Prostate gland (tissue), 2 donors: ENCODE results near the gene GREB1.

Experiments
- CTCF ChIP-seq, 4 experiments: fragments of 200-600 bp in 2 of 4; fragments of 450-650 bp in 2 of 4; sonication (generic) in 2 of 4; IDR thresholded peaks; 1 replicate in 3 of 4; 2 replicates in 1 of 4; pipeline ENCODE4 v1.5.1; 2016 to 2019; ENCODE audit warnings: antibody characterized with exemption in 4 of 4, mild to moderate bottlenecking in 2 of 4, moderate library complexity in 2 of 4
- POLR2AphosphoS5 ChIP-seq: sonication (generic); formaldehyde crosslinking; IDR thresholded peaks from one replicate; pipeline ENCODE4 v1.6.1; 2017; ENCODE audit warnings: antibody characterized with exemption

DNA sequence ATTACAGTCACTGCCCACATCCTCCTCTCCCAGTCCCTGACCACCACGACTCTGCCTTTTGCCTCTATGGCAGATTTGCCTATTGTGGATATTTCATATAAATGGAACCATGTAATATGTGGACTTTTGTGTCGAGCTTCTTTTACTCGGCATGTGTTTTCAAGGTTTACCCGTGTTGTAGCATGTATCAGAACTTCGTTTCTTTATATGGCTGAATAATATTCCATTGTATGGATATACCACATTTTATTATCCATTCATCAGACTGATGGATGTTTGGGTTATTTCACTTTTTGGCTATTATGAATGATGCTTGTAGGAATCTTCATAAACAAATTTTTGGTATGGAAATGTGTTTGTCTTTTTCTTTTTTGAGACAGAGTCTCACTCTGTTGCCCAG, 43.7 kb upstream of the GREB1 start:
- no peak for TF ChIP-seq CTCF (IDR thresholded peaks at IDR 0.05)
- TF ChIP-seq POLR2AphosphoS5: no peak
